ENCODE results near the gene SMIM10. TPM values are rescaled to one million over a fixed set of nuclear protein-coding genes. Genes with fewer than 3 reads are reported as not detected.

Gene SMIM10
- total RNA-seq: 0.14 and 0.33 TPM in 2 replicates

GRCh38 chrX:134990801-134991481 is at the start of gene SMIM10:
SMIM10 (plus strand) TSS chrX:134990991; CDS start chrX:134991096, 105 bp downstream.

Other genes starting within 250 kb of the SMIM10 start
- 6.3 and 9.5 TPM in 2 replicates for gene PABIR2, start 193.8 kb upstream of the SMIM10 start, total RNA-seq
- 7.9 and 10.9 TPM in 2 replicates for gene MOSPD1, start 75.7 kb upstream of the SMIM10 start, total RNA-seq
- gene RTL8B, start 31.6 kb downstream of the SMIM10 start, total RNA-seq: 1.3 and 4.0 TPM in 2 replicates
- 62.3 and 64.9 TPM in 2 replicates for gene RTL8C, start 41.4 kb downstream of the SMIM10 start, total RNA-seq
- gene RTL8A, start 61.1 kb downstream of the SMIM10 start, total RNA-seq: 18.2 and 27.9 TPM in 2 replicates
- gene SMIM10L2B, start 107.7 kb downstream of the SMIM10 start, total RNA-seq: 1.3 and 1.8 TPM in 2 replicates
- not detected in 2 replicates for gene ETDB, start 129.5 kb downstream of the SMIM10 start, total RNA-seq
- gene CT55, start 180.4 kb downstream of the SMIM10 start, total RNA-seq: not detected in 2 replicates

Measured in airway epithelial cell (primary cell).